ENCODE data around the gene CNTN5.

CNTN5 gene

GRCh38 chr11:99716302-99716701, 695.6 kb downstream of the CNTN5 start:
- no peak overlapping the region for H3K27ac ChIP-seq
- H3K27me3 ChIP-seq: no peaks in the 10 kb centered on the region
- no peaks in the 10 kb centered on the region for H3K9me3 ChIP-seq
- no peaks in the 10 kb centered on the region for H3K36me3 ChIP-seq
- intact Hi-C loops (cut with DNase I; ENCODE audit: low total_unique reads): no loop called here
- TF ChIP-seq CTCF (IDR thresholded peaks at IDR 0.05): no peak
- no peak for DNase-seq
- no peaks in the 10 kb centered on the region for H3K4me1 ChIP-seq
- H3K4me3 ChIP-seq: no peak overlapping the region

- Histone ChIP-seq H3K9me3 (no peaks in the 10 kb centered on the region), H3K4me3 (no peak overlapping the region), H3K4me1 (no peaks in the 10 kb centered on the region), H3K27me3 (no peaks in the 10 kb centered on the region), H3K36me3 (no peaks in the 10 kb centered on the region), H3K27ac (no peak overlapping the region)
- intact Hi-C loops (cut with DNase I; ENCODE audit: low total_unique reads): no loop called here
- no peak for DNase-seq
- TF ChIP-seq CTCF (IDR thresholded peaks at IDR 0.05): no peak
These were observed 697.5 kb downstream of the CNTN5 start for GRCh38 chr11:99718291-99718690.

GRCh38 chr11:99739464-99740089, 718.8 kb downstream of the CNTN5 start:
- Histone ChIP-seq H3K27ac (no peak overlapping the region), H3K4me3 (no peak overlapping the region), H3K27me3 (no peaks in the 10 kb centered on the region), H3K36me3 (no peaks in the 10 kb centered on the region), H3K9me3 (no peaks in the 10 kb centered on the region), H3K4me1 (no peaks in the 10 kb centered on the region)
- DNase-seq: no peak
- intact Hi-C loops (cut with DNase I; ENCODE audit: low total_unique reads): no loop called here
- TF ChIP-seq CTCF (IDR thresholded peaks at IDR 0.05): peak in 1 of 2 experiments; percentile 37

- H3K27me3 ChIP-seq: no peaks in the 10 kb centered on the region
- H3K27ac ChIP-seq: no peak overlapping the region
- no peaks in the 10 kb centered on the region for H3K9me3 ChIP-seq
- no peak overlapping the region for H3K4me3 ChIP-seq
- H3K36me3 ChIP-seq: no peaks in the 10 kb centered on the region
- TF ChIP-seq CTCF (IDR thresholded peaks at IDR 0.05): no peak
- no peak for DNase-seq
- intact Hi-C loops (cut with DNase I; ENCODE audit: low total_unique reads): no loop called here
- no peaks in the 10 kb centered on the region for H3K4me1 ChIP-seq
These were observed 721.8 kb downstream of the CNTN5 start for GRCh38 chr11:99742501-99742900.

- no peak for DNase-seq
- no peaks in the 10 kb centered on the region for H3K4me1 ChIP-seq
- no peaks in the 10 kb centered on the region for H3K9me3 ChIP-seq
- H3K27me3 ChIP-seq: no peaks in the 10 kb centered on the region
- no peak overlapping the region for H3K4me3 ChIP-seq
- intact Hi-C loops (cut with DNase I; ENCODE audit: low total_unique reads): no loop called here
- H3K36me3 ChIP-seq: no peaks in the 10 kb centered on the region
- no peak for TF ChIP-seq CTCF (IDR thresholded peaks at IDR 0.05)
- no peak overlapping the region for H3K27ac ChIP-seq
These were observed 739.0 kb downstream of the CNTN5 start for GRCh38 chr11:99759787-99760186.

- no peak overlapping the region for H3K4me3 ChIP-seq
- intact Hi-C loops (cut with DNase I; ENCODE audit: low total_unique reads): no loop called here
- TF ChIP-seq CTCF (IDR thresholded peaks at IDR 0.05): no peak
- no peaks in the 10 kb centered on the region for H3K9me3 ChIP-seq
- DNase-seq: no peak
- H3K4me1 ChIP-seq: no peaks in the 10 kb centered on the region
- no peaks in the 10 kb centered on the region for H3K36me3 ChIP-seq
- no peaks in the 10 kb centered on the region for H3K27me3 ChIP-seq
- H3K27ac ChIP-seq: no peak overlapping the region
These were observed 746.1 kb downstream of the CNTN5 start for GRCh38 chr11:99766811-99767210.
